DMS 273 (cell line): ENCODE measurements around the gene SMYD5.

Source experiments
- DNase-seq: peaks from one replicate; lab custom pipeline; 2025; ENCODE audit not compliant: unreplicated experiment; lab: John Stamatoyannopoulos, UW

The SMYD5 gene

GRCh38 chr2:73203055-73203681 is 10.9 kb upstream of the SMYD5 start:
- DNase-seq, result peak; percentile 49

GRCh38 chr2:73205611-73206010 is 8.4 kb upstream of the SMYD5 start:
- no peak for DNase-seq

- DNase-seq, result peak; percentile 53
Measured at GRCh38 chr2:73208258-73208657, 5.8 kb upstream of the SMYD5 start.

- no peak for DNase-seq
Measured at GRCh38 chr2:73210019-73210418, 4.0 kb upstream of the SMYD5 start.

- no peak for DNase-seq
Measured at GRCh38 chr2:73210696-73211095, 3.3 kb upstream of the SMYD5 start.

GRCh38 chr2:73212098-73212447 is 2.0 kb upstream of the SMYD5 start:
- no peak for DNase-seq

- peak; percentile 87 for DNase-seq
Measured at GRCh38 chr2:73212448-73213176, 1.4 kb upstream of the SMYD5 start.

GRCh38 chr2:73215254-73215653 is 1.2 kb downstream of the SMYD5 start:
- DNase-seq, result no peak

- no peak for DNase-seq
Measured at GRCh38 chr2:73217160-73217559, 3.1 kb downstream of the SMYD5 start.

GRCh38 chr2:73217826-73218225 is 3.8 kb downstream of the SMYD5 start:
- DNase-seq, result no peak

GRCh38 chr2:73218298-73218697 is 4.3 kb downstream of the SMYD5 start:
- no peak for DNase-seq

GRCh38 chr2:73223821-73224220 is 9.8 kb downstream of the SMYD5 start:
- DNase-seq, result no peak

GRCh38 chr2:73225513-73226360 is 11.7 kb downstream of the SMYD5 start:
- no peak for DNase-seq

- DNase-seq, result no peak
Measured at GRCh38 chr2:73227086-73227485, 13.0 kb downstream of the SMYD5 start.

- DNase-seq, result no peak
Measured at GRCh38 chr2:73228631-73229030, 14.6 kb downstream of the SMYD5 start.

GRCh38 chr2:73232403-73233153 is 18.5 kb downstream of the SMYD5 start:
- DNase-seq, result peak; percentile 53

GRCh38 chr2:73233154-73233931 is 19.3 kb downstream of the SMYD5 start, which contains the start of gene PRADC1:
Gene PRADC1 (minus strand): TSS chr2:73233239. CDS start chr2:73233160, 79 bp downstream.
- DNase-seq, result peak; percentile 100

GRCh38 chr2:73233932-73234832 is 20.1 kb downstream of the SMYD5 start, which contains the start of gene CCT7:
Gene CCT7 (plus strand): TSS chr2:73234308. CDS start chr2:73234379, 71 bp downstream.
- peak; percentile 97 for DNase-seq
